ENCODE data around the gene ZYG11A.
"Not testable (repeated sequence)": the region's sequence is repeated elsewhere in the genome, so short reads cannot be mapped to it uniquely, and the experiment has no call there.

Gene ZYG11A

DNA sequence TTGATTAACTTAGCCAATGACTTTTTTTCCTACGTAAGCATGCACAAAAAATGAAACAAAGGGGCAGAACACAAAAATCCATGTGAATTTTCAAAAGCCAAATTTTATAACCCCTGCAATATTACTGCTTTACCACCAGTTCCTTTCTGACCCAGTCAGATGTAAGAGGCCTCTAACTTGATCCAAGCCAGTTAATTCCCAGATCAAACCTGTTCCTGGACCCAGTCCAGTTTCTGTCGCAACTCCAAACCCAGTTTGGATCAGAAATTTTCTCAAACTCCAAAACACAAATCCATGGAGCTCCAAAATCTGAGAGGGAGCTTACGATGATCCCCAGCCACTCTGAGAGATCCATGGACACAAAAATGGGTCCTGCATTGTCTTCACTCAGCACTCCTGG is 7.8 kb upstream of the ZYG11A start:
- FAIRE-seq (no peak), DNase-seq (ENCODE audit: insufficient read length, low spot score) (no peak)
- TF ChIP-seq, protein P1, sequence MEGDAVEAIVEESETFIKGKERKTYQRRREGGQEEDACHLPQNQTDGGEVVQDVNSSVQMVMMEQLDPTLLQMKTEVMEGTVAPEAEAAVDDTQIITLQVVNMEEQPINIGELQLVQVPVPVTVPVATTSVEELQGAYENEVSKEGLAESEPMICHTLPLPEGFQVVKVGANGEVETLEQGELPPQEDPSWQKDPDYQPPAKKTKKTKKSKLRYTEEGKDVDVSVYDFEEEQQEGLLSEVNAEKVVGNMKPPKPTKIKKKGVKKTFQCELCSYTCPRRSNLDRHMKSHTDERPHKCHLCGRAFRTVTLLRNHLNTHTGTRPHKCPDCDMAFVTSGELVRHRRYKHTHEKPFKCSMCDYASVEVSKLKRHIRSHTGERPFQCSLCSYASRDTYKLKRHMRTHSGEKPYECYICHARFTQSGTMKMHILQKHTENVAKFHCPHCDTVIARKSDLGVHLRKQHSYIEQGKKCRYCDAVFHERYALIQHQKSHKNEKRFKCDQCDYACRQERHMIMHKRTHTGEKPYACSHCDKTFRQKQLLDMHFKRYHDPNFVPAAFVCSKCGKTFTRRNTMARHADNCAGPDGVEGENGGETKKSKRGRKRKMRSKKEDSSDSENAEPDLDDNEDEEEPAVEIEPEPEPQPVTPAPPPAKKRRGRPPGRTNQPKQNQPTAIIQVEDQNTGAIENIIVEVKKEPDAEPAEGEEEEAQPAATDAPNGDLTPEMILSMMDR (IDR thresholded peaks at IDR 0.05; ENCODE audit: insufficient read depth, missing control alignments): no peak

DNA sequence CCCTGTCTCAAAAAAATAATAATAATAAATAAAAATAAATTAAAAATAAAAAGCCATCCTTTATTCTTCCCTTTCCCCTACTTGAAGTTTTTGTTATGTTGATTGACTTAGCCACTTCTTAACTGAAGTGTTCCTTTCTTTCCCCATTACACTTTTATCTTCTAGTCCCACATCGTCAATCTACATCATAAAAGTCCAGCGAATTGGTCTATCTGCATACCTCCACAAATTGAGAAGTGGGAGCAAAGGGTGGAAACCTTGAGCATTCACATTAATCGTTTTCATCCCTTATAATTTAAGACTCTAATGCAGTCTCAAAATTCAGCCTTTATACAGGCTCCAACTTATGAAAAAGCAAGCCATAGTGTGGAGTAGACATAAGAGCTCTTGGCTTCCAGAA is 6.5 kb upstream of the ZYG11A start:
- FAIRE-seq (no peak), DNase-seq (ENCODE audit: insufficient read length, low spot score) (no peak)
- TF ChIP-seq, protein P1 (IDR thresholded peaks at IDR 0.05; ENCODE audit: insufficient read depth, missing control alignments): no peak

DNA sequence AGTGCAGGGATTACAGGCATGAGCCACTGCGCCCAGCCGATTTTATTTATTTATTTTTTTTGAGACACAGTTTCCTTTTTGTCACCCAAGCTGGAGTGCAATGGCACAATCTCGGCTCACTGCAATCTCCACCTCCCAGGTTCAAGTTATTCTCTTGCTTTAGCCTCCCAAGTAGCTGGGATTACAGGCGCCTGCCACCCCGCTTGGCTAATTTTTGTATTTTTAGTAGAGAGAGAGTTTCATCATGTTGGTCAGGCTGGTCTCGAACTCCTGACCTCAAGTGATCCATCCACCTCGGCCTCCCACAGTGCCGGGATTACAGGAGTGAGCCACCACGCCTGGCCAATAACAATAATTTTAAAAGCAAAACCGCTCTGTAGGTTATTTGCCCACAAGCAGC is 3.4 kb upstream of the ZYG11A start:
- FAIRE-seq; DNase-seq (ENCODE audit: insufficient read length, low spot score): not testable (repeated sequence)

DNA sequence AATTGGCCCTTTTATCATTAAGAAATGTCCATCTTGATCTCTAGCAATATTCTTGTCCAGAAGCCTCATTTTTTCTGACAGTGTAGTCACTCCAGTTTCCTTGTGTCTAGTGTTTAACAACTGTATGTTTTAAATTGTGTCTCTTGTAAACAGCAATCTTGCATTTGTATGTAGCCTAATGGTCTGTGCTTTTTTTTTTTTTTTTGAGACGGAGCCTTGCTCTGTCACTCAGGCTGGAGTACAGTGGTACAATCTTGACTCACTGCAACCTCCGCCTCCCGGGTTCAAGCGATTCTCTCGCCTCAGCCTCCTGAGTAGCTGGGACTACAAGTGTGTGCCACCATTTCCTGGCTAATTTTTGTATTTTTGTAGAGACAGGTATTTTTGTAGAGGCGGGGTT is 2.6 kb downstream of the ZYG11A start:
- FAIRE-seq; DNase-seq (ENCODE audit: insufficient read length, low spot score): not testable (repeated sequence)

DNA sequence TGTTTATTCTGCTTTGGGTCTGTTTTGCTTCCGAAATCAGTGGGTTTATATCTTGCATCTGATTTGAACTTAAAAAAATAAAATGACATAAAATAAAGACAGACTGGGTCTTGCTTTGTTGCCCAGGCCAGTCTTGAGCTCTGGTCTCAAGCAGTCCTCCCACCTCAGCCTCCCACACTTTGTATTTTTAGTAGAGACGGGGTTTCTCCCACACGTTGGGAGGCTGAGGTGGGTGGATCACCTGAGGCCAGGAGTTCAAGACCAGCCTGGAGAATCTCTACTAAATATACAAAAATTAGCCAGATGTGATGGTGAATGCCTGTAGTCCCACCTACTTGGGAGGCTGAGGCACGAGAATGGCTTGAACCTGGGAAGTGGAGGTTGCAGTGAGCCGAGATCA is 5.9 kb downstream of the ZYG11A start:
- FAIRE-seq (no peak), DNase-seq (ENCODE audit: insufficient read length, low spot score) (no peak)
- TF ChIP-seq, protein P1 (IDR thresholded peaks at IDR 0.05; ENCODE audit: insufficient read depth, missing control alignments): no peak

DNA sequence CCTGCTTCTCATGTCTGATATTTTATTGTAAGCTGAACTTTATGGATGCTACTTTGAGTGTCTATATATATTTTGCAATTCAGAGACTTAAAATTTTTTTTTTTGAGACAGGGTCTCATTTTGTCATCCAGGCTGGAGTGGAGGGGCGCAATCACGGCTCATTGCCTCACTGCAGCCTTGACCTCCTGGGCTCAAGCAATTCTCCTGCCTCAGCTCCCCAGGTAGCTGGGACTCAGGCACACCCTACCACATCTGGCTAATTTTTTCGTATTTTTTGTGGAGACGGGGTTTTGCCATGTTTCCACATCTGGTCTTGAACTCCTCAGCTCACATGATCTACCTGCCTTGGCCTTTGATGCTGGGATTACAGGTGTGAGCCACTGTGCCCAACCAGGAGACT is 8.4 kb downstream of the ZYG11A start:
- DNase-seq (ENCODE audit: insufficient read length, low spot score): no peak
- FAIRE-seq: no peak
- TF ChIP-seq, protein P1 (IDR thresholded peaks at IDR 0.05; ENCODE audit: insufficient read depth, missing control alignments): no peak

DNA sequence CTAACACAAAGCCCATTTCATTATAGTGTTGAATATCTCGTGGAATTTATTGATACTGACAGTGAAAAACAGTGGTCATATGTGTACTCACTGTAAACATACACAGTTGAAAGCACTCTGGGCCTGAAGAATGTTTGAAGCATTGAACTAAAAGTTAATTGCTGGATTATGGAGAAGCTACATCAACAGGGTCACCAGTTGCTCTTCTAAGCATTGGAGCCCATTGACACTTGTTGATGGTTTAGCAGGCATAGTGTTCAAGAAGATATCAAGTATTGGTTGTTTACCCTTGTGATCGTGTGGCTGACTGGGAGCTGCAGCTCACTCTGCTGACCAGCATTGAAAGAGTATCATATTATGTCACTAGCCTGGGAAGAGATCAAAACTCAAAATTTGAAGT is 10.3 kb downstream of the ZYG11A start:
- FAIRE-seq (no peak), DNase-seq (ENCODE audit: insufficient read length, low spot score) (no peak)
- TF ChIP-seq, protein P1 (IDR thresholded peaks at IDR 0.05; ENCODE audit: insufficient read depth, missing control alignments): no peak

DNA sequence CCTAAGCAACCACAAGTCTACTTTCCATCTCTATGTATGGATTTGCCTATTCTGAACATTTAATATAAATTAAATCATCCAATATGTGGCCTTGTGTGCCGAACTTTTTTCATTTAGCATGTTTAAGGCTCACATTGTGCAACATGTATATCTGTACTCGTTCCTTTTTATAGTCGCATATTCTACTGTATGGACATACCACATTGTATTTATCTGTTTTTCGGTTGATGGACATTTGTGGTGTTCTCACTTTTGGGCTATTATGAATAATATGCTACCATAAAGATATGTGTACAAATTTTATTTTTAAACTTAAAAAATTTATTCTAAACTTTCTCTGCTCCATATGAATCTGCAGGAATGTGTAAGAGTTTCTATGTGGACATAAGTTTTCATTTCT is 13.0 kb downstream of the ZYG11A start:
- no peak for DNase-seq (ENCODE audit: insufficient read length, low spot score)
- TF ChIP-seq, protein P1 (IDR thresholded peaks at IDR 0.05; ENCODE audit: insufficient read depth, missing control alignments): no peak
- no peak for FAIRE-seq
